ENCODE measurements around the gene EPB41L4A.

DNA sequence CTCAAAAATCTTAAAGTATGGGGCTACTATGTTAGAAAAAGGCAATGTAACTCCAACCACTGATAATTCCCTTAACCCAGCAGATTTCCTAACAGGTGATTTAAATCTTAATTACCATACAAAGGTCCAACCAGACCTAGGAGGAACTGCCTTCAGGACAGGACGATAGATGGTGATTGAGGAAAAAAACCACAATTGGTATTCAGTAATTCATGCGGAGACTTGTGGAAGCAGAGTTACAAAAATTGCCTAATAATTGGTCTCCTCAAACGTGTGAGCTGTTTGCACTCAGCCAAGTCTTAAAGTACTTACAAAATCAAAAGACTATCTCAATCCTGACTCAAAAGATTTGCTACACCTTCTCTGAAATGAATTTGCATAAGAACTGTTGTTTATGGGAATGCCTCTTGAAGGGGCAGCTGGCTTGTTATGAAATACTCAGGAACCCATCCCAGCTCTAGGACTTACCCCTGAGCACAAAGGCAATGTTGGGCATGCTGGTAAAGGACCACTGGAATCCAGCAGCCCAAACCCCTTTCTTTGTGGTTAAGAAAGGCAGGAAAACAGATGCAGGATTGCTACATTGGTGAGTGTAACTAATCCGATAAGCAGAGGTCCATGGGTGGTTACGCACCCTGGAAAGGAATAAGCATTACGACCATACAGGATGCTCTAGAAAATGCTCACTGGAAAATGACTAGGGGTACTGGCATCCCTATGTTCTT is 26.7 kb upstream of the EPB41L4A start:
- TF ChIP-seq, protein P1, sequence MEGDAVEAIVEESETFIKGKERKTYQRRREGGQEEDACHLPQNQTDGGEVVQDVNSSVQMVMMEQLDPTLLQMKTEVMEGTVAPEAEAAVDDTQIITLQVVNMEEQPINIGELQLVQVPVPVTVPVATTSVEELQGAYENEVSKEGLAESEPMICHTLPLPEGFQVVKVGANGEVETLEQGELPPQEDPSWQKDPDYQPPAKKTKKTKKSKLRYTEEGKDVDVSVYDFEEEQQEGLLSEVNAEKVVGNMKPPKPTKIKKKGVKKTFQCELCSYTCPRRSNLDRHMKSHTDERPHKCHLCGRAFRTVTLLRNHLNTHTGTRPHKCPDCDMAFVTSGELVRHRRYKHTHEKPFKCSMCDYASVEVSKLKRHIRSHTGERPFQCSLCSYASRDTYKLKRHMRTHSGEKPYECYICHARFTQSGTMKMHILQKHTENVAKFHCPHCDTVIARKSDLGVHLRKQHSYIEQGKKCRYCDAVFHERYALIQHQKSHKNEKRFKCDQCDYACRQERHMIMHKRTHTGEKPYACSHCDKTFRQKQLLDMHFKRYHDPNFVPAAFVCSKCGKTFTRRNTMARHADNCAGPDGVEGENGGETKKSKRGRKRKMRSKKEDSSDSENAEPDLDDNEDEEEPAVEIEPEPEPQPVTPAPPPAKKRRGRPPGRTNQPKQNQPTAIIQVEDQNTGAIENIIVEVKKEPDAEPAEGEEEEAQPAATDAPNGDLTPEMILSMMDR (conservative IDR thresholded peaks at IDR 0.05; ENCODE audit: low read length), result no peak
- no peak for TF ChIP-seq EZH2phosphoT487 (IDR thresholded peaks at IDR 0.05; ENCODE audit: borderline replicate concordance)
